ENCODE results near the gene TMEM121B.

The TMEM121B gene

GRCh38 chr22:17109113-17109865 lies 11.9 kb downstream of the TMEM121B start:
- TF ChIP-seq, protein P1, sequence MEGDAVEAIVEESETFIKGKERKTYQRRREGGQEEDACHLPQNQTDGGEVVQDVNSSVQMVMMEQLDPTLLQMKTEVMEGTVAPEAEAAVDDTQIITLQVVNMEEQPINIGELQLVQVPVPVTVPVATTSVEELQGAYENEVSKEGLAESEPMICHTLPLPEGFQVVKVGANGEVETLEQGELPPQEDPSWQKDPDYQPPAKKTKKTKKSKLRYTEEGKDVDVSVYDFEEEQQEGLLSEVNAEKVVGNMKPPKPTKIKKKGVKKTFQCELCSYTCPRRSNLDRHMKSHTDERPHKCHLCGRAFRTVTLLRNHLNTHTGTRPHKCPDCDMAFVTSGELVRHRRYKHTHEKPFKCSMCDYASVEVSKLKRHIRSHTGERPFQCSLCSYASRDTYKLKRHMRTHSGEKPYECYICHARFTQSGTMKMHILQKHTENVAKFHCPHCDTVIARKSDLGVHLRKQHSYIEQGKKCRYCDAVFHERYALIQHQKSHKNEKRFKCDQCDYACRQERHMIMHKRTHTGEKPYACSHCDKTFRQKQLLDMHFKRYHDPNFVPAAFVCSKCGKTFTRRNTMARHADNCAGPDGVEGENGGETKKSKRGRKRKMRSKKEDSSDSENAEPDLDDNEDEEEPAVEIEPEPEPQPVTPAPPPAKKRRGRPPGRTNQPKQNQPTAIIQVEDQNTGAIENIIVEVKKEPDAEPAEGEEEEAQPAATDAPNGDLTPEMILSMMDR (IDR thresholded peaks at IDR 0.05; ENCODE audit: borderline replicate concordance, control extremely low read depth, extremely low read depth, insufficient read depth, missing control alignments) = no peak

GRCh38 chr22:17108256-17109112 lies 12.7 kb downstream of the TMEM121B start:
- in situ Hi-C loops (cut with MboI; ENCODE audit: low sequenced_read_pairs, unreplicated experiment) = no loop called here
- peak; percentile 16 for DNase-seq (ENCODE audit: low spot score)
- TF ChIP-seq, protein P1 (IDR thresholded peaks at IDR 0.05; ENCODE audit: borderline replicate concordance, control extremely low read depth, extremely low read depth, insufficient read depth, missing control alignments) = no peak

More at GRCh38 chr22:17109113-17109865, 11.9 kb downstream of the TMEM121B start:
- in situ Hi-C loops (cut with MboI; ENCODE audit: low sequenced_read_pairs, unreplicated experiment) = no loop called here
- peak; percentile 27 for DNase-seq (ENCODE audit: low spot score)

DNA sequence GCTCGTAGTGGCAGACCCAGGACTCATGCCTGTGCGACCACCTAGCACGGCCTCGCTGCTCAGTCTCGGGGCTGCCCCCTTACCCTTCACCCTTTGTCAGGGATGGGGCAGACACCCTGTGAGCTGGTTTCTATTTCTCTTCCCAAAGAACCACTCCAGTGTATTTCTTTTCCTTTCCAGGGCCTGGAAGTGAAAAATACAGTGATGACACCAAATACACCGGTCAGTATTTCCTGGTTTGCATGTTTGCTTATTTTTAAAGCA lies 13.7 kb downstream of the TMEM121B start:
- TF ChIP-seq, protein P1 (IDR thresholded peaks at IDR 0.05; ENCODE audit: borderline replicate concordance, control extremely low read depth, extremely low read depth, insufficient read depth, missing control alignments) = no peak
- in situ Hi-C loops (cut with MboI; ENCODE audit: low sequenced_read_pairs, unreplicated experiment) = no loop called here
- peak; percentile 22 for DNase-seq (ENCODE audit: low spot score)

GRCh38 chr22:17106785-17107546 lies 14.2 kb downstream of the TMEM121B start:
- DNase-seq (ENCODE audit: low spot score) = peak; percentile 33
- in situ Hi-C loops (cut with MboI; ENCODE audit: low sequenced_read_pairs, unreplicated experiment) = no loop called here
- TF ChIP-seq, protein P1 (IDR thresholded peaks at IDR 0.05; ENCODE audit: borderline replicate concordance, control extremely low read depth, extremely low read depth, insufficient read depth, missing control alignments) = no peak

- in situ Hi-C loops (cut with MboI; ENCODE audit: low sequenced_read_pairs, unreplicated experiment) = no loop called here
These were observed 14.9 kb downstream of the TMEM121B start for GRCh38 chr22:17106161-17106784.

More at GRCh38 chr22:17106161-17106784, 14.9 kb downstream of the TMEM121B start:
- TF ChIP-seq, protein P1 (IDR thresholded peaks at IDR 0.05; ENCODE audit: borderline replicate concordance, control extremely low read depth, extremely low read depth, insufficient read depth, missing control alignments) = peak; percentile 2
- DNase-seq (ENCODE audit: low spot score) = peak; percentile 33

All from GM13976 (cell line).